ENCODE data around the gene PEX16.

PEX16 gene

DNA sequence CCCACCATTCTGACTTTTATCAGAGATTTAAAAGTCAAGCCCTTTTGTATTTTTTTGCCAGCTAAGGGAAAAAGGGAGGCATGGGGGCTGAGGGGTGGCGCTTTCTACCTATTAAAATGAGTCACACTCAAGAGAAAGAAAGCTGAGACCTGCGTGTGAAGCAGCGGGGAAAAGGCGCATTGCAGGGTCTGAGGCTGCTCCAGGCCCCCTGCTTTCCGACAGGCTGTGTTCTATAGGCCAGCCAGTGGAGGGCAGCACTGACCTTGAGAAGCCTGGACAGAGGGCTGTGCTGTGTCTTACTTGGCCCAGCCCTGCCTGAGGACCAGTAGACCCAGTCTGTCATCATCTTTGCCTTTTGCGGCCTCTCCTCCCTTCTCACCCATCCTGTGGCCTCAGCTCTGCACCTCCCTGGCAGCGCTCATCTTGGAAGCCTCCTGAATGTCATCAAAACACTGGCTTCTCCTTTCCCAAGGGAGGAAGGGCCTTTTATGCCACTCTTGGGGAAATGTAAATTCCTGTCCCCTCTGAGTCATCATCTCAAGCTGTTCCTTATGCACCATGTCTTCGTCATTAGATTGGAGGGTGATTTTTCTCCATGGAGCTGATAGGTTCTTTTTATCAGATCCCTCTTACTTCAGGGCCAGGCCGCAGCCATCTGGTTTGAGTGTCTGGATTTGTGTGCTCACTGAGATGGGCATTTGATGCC, 44.9 kb downstream of the PEX16 start:
- DNase-seq, result no peak

DNA sequence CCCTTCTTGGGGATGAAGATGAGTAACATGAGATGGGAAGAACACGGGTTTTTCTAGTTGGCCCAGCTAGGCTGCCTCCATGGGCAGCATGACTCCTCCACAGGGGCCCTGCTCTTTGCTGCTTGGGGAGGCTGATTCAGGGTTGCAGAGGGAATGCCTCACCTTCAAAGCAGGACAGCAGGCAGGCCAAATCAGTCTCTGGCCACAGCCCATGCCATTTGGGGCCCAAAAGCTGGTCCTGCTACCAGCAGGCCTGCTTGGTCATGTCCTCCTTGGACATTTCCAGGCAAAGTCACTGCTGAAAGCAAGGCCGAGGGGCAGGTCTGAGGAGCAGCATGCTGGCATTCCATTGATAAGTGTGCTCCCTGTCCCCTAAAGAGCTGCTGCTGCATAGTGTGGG, 46.0 kb downstream of the PEX16 start:
- no peak for DNase-seq

- no peak for DNase-seq
Measured at GRCh38 chr11:45870706-45871105, 47.0 kb downstream of the PEX16 start.

DNA sequence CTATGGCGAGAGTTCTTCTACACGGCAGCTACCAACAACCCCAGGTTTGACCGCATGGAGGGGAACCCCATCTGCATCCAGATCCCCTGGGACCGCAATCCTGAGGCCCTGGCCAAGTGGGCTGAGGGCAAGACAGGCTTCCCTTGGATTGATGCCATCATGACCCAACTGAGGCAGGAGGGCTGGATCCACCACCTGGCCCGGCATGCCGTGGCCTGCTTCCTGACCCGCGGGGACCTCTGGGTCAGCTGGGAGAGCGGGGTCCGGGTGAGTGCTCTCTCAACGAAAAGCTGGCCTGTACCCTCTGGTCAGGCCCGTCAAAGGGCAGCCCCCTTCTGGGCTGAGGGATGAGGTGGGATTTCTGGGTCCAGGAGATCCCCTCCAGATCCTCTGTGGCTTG, 48.1 kb downstream of the PEX16 start:
- DNase-seq, result no peak

DNA sequence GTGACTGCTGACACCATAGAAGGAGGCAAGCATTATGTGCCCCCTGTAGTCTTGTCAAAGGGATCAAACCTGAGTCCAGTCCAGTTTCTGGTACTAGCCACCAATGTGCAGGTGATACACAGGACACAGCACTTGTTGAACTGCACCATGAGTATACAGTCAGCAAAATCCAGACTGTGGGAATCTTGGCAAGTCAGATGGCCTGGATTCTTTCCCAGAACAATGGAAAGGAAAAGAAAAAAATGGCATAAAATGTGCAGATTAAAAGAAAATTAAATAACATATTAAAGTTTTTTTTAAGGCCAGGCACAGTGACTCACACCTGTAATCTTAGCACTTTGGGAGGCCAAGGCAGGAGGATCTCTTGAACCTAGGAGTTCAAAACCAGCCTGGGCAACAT, 53.6 kb downstream of the PEX16 start:
- DNase-seq, result no peak

GRCh38 chr11:45860764-45861510, 56.7 kb downstream of the PEX16 start:
- DNase-seq, result no peak

GRCh38 chr11:45860348-45860747, 57.3 kb downstream of the PEX16 start:
- DNase-seq, result no peak
